PC-9 (cell line): ENCODE results near the gene CCBE1.

ENCODE experiments used
- CTCF ChIP-seq: fragments of 200-600 bp; sonication (generic); conservative IDR thresholded peaks from 2 replicates; pipeline ENCODE4 v1.6.1; 2017; ENCODE audit warnings: mixed run types, antibody characterized with exemption, mild to moderate bottlenecking, moderate library complexity
- EZH2 ChIP-seq: fragments of 200-600 bp; sonication (generic); IDR thresholded peaks from 2 replicates; pipeline ENCODE4 v1.8.0; 2017; ENCODE audit warnings: antibody characterized with exemption, low read depth

GRCh38 chr18:59696311-59697235 is 650 bp downstream of the CCBE1 start:
- TF ChIP-seq CTCF (no peak), EZH2 (no peak)
